Measurements from ENCODE around the gene CAMTA2. TPM values are rescaled to one million over a fixed set of nuclear protein-coding genes. Genes with fewer than 3 reads are reported as not detected.
A peak's percentile ranks its signal among the peaks of the same experiment; 100 is the strongest.

The CAMTA2 gene
- total RNA-seq, 4 donors from 2014 or later, result 6.9 to 19.6 (median 13.4) TPM

GRCh38 chr17:4965311-4965986, 22.0 kb downstream of the CAMTA2 start:
- no peak for DNase-seq
- intact Hi-C loops (cut with DNase I), result no loop called here
- peaks cover 5 to 30% (median 5%) of the 10 kb centered on the region in 3 donors for H3K36me3 ChIP-seq
- no peaks in the 10 kb centered on the region for H3K27me3 ChIP-seq
- no peaks in the 10 kb centered on the region for H3K9me3 ChIP-seq
- H3K27ac ChIP-seq, result peak overlapping the region in 3 of 4 donors; percentile 92 to 98 (median 98)
- TF ChIP-seq, protein P1, sequence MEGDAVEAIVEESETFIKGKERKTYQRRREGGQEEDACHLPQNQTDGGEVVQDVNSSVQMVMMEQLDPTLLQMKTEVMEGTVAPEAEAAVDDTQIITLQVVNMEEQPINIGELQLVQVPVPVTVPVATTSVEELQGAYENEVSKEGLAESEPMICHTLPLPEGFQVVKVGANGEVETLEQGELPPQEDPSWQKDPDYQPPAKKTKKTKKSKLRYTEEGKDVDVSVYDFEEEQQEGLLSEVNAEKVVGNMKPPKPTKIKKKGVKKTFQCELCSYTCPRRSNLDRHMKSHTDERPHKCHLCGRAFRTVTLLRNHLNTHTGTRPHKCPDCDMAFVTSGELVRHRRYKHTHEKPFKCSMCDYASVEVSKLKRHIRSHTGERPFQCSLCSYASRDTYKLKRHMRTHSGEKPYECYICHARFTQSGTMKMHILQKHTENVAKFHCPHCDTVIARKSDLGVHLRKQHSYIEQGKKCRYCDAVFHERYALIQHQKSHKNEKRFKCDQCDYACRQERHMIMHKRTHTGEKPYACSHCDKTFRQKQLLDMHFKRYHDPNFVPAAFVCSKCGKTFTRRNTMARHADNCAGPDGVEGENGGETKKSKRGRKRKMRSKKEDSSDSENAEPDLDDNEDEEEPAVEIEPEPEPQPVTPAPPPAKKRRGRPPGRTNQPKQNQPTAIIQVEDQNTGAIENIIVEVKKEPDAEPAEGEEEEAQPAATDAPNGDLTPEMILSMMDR (IDR thresholded peaks at IDR 0.05), result no peak
- TF ChIP-seq POLR2A (IDR thresholded peaks at IDR 0.05), result no peak
- H3K4me3 ChIP-seq, result no peak overlapping the region
- H3K4me1 ChIP-seq, result peaks cover 21 to 41% (median 25%) of the 10 kb centered on the region in 3 donors
- WGBS, 2 donors, result 93 to 95% methylated on average over 15 of the region's 15 CpGs

GRCh38 chr17:4960279-4960922, 27.1 kb downstream of the CAMTA2 start:
- no peak overlapping the region for H3K4me3 ChIP-seq
- no peak for DNase-seq
- H3K36me3 ChIP-seq, result peaks cover 0 to 52% (median 15%) of the 10 kb centered on the region in 3 donors
- H3K4me1 ChIP-seq, result peaks cover 0 to 3% (median 1%) of the 10 kb centered on the region in 3 donors
- no peaks in the 10 kb centered on the region for H3K9me3 ChIP-seq
- H3K27me3 ChIP-seq, result no peaks in the 10 kb centered on the region
- no peak overlapping the region for H3K27ac ChIP-seq
- no peak for TF ChIP-seq POLR2A (IDR thresholded peaks at IDR 0.05)
- TF ChIP-seq, protein P1 (IDR thresholded peaks at IDR 0.05), result no peak
- WGBS, 2 donors, result 81 to 86% methylated on average over 9 of the region's 9 CpGs
- intact Hi-C loops (cut with DNase I), result no loop called here

- WGBS, 2 donors, result 82 to 93% methylated on average over 12 to 18 of the region's 18 CpGs
- intact Hi-C loops (cut with DNase I), result no loop called here
- Histone ChIP-seq H3K27ac (no peak overlapping the region), H3K9me3 (no peaks in the 10 kb centered on the region), H3K27me3 (no peaks in the 10 kb centered on the region), H3K36me3 (peaks cover 0 to 52% (median 15%) of the 10 kb centered on the region in 3 donors), H3K4me3 (no peak overlapping the region), H3K4me1 (no peaks in the 10 kb centered on the region)
- DNase-seq, result no peak
- TF ChIP-seq, protein P1 (IDR thresholded peaks at IDR 0.05), result no peak
- no peak for TF ChIP-seq POLR2A (IDR thresholded peaks at IDR 0.05)
Measured at GRCh38 chr17:4959261-4959965, 28.1 kb downstream of the CAMTA2 start.

- Histone ChIP-seq H3K27me3 (no peaks in the 10 kb centered on the region), H3K9me3 (no peaks in the 10 kb centered on the region), H3K4me1 (peaks cover 0 to 7% (median 0%) of the 10 kb centered on the region in 3 donors), H3K36me3 (peaks cover 0 to 52% (median 15%) of the 10 kb centered on the region in 3 donors), H3K4me3 (no peak overlapping the region), H3K27ac (no peak overlapping the region)
- intact Hi-C loops (cut with DNase I), result no loop called here
- 64 to 76% methylated on average over 3 of the region's 3 CpGs for WGBS, 2 donors
- DNase-seq, result no peak
- TF ChIP-seq, protein P1 (IDR thresholded peaks at IDR 0.05), result no peak
- no peak for TF ChIP-seq POLR2A (IDR thresholded peaks at IDR 0.05)
Measured at GRCh38 chr17:4958102-4958501, 29.4 kb downstream of the CAMTA2 start.

All from esophagus squamous epithelium (tissue), 5 donors.